ENCODE results near the gene SPATA6L. TPM values are rescaled to one million over a fixed set of nuclear protein-coding genes. Genes with fewer than 3 reads are reported as not detected.
"Not testable (repeated sequence)": the region's sequence is repeated elsewhere in the genome, so short reads cannot be mapped to it uniquely, and the experiment has no call there.

Gene SPATA6L
- total RNA-seq, 2 donors from 2014 or later = 3.2 to 6.3 TPM

DNA sequence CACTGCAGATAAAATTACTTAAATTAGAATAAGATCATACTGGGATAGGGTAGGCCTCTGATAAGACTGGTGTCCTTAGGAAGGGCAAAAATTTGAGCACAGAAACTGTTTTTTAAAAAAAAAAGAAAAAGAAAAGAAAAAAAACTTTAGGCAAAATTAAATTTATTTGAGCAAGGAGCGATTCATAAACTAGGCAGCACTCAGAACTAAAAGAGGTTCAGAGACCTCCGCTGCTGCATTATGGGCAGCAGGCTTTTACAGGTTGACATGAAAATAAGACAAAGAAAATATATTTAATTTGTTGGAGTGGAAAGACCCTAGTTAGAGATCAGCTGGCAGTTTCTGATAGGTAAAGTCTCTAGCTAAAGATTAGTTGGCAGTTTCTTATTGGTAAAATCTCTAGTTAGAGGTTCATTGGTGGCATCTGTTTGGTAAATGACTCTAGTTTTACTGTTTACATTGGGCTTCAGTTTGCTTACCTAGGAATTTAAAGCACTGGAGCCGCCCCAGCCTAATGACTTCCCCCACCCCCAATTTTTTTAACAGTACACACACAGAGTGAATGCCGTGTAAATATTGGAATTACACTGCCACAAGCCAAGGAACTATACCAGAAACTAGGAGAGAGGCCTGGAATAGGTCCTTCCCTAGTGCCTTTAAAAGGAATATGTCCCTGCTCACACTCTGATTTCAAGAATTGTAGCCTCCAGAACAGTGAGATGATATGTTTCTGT lies 8.7 kb downstream of the SPATA6L start:
- no peak for ATAC-seq
- intact Hi-C loops (cut with DNase I, micrococcal nuclease) = no loop called here

DNA sequence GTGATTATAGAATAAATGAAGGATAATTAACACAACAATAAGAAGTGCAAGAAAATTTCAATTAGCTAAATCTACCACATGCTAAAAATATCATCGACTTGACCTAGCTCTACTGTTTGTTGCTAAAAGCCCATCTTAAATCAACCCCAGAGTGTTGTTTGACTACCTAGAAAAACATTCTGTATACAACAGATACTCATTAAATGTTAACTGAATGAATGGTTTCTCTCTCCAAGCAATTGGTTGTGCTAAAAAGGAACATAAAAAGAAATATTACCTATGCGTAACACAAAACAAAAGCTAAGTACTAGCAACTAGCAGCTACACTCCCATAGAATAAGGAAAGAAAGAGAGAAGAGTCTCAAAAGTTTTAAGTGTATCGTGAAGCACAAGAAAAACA lies 9.7 kb downstream of the SPATA6L start:
- intact Hi-C loops (cut with DNase I, micrococcal nuclease) = no loop called here
- ATAC-seq = no peak
- DNase-seq = no peak

More for the DNA sequence above, 8.7 kb downstream of the SPATA6L start:
- DNase-seq = no peak

DNA sequence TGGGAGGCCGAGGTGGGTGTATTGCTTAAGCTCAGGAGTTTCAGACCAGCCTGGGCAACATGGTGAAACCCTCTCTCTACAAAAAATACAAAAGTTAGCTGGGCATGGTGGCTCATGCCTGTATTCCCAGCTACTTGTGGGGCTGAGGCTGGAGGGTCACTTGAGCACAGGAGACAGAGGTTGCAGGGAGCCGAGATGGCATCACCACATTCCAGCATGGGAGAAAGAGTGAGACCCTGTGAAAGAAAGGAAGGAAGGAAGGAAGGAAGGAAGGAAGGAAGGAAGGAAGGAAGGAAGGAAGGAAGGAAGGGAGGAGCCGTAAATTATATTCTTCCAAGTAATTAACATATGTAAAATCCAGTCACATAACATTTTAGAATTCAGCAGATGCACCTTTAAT lies 10.1 kb downstream of the SPATA6L start:
- ATAC-seq; intact Hi-C loops (cut with DNase I, micrococcal nuclease); DNase-seq: not testable (repeated sequence)

DNA sequence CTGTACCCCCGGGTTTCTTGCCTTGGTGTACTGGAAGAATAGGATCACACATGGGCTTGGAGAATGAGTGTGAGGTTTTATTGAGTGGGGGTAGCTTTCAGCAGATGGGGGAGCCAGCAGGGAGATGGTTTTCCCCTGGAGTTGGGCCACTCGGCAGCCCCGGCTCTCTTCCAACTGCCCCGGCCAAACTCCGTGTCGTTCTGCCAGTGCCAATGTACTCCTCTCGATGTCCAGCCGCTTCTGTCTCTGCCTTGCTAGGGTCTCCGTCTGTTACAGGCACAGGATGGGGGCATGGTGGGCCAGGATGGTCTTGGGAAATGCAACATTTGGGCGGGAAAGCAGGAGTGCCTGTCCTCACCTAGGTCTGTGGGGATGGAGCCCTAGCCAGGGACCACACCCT lies 11.7 kb downstream of the SPATA6L start:
- no peak for ATAC-seq

DNA sequence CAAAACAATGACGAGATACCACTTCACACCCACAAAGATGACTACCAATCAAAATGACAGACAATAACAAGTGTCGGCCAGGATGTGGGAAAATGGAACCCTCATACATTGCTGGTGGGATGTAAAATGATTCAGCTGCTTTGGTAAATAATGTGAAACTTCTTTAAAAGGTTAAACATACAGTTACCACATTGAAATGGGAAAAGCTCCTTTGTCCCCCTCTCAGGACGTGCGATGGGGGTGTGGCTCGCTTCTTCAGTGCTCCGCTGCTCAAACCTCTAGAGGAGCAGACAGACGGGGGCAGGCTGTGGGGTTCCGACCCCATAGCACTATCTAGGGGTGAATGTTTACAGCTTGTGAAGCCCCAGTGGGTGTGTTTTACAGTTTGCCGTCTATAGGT lies 12.2 kb downstream of the SPATA6L start:
- DNase-seq (no peak), ATAC-seq (no peak)
- intact Hi-C loops (cut with DNase I, micrococcal nuclease) = no loop called here

More for the DNA sequence above, 11.7 kb downstream of the SPATA6L start:
- intact Hi-C loops (cut with DNase I, micrococcal nuclease) = no loop called here
- DNase-seq = no peak

DNA sequence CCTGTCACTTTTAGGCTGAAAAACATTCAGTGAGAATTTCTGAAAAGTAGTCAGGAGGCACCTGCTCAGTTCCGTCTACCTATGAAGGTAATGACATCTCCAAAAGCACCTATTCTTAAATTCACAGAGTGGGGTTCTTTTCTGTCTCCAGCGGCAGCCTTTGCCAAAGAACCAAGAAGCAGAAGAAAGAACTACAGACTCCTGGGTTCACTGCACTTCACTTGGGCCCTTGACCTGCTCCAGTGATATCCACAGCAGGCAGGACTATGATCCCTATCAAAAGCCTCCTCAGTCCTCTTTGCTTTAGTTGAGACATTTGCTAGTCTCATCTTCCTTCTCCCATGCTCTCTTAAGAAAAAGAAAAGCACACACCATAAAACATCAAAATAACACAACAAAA lies 23.9 kb downstream of the SPATA6L start:
- intact Hi-C loops (cut with DNase I, micrococcal nuclease) = loop anchor here in 1 of 2 donors (5.0 kb wide), 1 partner anchor 260 kb away; no protein-coding TSS in a partner anchor
- ATAC-seq = no peak

DNA sequence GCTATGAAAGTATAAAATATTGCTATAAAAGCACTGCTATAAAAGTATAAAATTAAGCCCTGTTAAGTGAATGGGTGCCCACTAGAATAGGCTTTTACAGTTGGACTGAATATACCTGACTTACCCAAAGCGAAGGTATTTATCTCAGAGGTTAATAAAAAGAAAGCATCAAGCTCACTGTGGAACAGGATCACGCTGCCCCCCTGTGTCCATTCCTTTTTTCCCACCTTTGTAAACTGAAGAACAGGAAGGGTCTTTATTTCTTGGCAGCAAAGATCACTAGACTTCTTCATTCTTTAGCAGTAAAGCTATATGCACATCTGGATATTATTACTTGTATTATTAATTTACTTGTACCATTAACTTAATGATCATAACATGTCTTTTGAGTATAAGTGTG lies 26.3 kb downstream of the SPATA6L start:
- no peak for ATAC-seq
- intact Hi-C loops (cut with DNase I, micrococcal nuclease) = loop anchor here in 1 of 2 donors (5.0 kb wide), 1 partner anchor 258 kb away; no protein-coding TSS in a partner anchor
- DNase-seq = peak in 1 of 2 donors; percentile 40

More for the DNA sequence above, 23.9 kb downstream of the SPATA6L start:
- no peak for DNase-seq

DNA sequence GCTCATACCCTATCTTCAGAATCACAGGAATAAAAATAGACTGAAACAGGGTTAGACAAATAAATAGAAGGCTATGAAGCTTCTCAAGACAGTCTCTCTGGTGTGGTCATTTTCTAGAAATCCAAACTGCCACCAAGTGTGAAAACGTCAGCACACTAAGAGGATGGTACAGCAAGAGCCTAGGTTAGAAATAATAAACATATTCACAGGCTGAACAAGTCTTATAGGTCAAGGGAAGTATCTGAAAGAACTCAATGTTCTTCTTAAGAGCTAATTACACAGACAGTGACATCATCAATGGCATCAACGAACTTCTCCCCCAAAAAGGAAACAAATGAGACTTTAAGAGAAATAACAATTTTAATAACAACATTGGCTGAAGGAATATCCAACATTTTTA lies 26.9 kb downstream of the SPATA6L start:
- intact Hi-C loops (cut with DNase I, micrococcal nuclease) = no loop called here
- ATAC-seq = no peak
- no peak for DNase-seq

DNA sequence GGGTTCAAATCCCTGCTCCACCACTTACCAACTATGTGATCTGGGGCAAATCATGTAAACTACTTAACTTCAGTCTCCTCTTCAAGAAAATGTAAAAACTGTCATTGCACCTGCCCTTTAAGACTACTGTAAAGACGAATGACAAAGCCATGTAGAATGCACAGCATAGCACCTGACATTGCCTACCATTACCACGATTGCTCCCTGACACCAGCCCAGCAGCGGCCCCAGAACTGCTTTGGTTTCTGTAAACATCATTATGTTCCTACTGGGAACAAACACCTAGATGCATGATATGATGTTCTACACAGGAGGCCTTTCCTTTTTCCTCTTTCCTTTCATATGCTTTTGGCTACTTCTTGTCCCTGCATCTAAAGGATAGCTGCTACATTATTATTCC lies 27.3 kb downstream of the SPATA6L start:
- intact Hi-C loops (cut with DNase I, micrococcal nuclease) = no loop called here
- ATAC-seq = no peak
- DNase-seq = no peak

DNA sequence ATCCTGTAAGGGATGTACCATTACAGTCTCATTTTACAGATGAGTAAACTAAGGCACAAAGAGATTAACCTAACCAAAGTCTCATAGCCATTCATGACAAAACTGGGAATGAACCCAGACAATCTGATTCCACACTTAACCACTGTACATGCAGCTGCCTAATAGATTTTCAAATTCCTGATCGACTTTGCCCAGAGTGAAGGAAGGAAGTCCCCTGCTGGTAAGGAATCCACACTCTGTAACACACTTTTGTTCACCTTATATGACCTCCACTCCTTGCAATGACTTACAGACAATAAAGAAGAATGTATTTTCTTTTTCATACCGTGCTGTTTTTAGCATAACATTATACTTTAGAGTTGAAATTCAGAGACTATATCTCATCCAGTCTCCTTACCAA lies 35.4 kb downstream of the SPATA6L start:
- ATAC-seq (no peak), DNase-seq (no peak)
- intact Hi-C loops (cut with DNase I, micrococcal nuclease) = no loop called here

DNA sequence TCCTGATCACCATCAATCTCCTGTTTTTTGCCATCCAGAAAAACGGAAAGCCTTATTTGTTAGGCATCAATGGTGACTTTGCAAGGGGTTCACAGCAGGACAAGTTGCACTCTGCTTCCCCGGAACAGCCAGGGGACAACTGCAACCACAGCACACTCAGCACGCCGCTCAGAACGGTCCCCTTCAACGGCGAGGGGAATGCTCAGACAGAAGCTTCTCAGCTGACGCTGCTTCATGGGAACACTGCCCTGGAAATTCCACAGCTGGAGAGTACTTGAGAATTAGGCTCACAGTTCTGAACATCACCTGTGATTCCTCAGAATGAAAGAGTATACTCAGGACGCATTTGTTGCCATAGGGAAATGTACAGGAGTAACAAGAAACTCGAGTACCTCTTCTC lies 44.3 kb downstream of the SPATA6L start:
- intact Hi-C loops (cut with DNase I, micrococcal nuclease) = no loop called here
- DNase-seq = no peak
- ATAC-seq = no peak

DNA sequence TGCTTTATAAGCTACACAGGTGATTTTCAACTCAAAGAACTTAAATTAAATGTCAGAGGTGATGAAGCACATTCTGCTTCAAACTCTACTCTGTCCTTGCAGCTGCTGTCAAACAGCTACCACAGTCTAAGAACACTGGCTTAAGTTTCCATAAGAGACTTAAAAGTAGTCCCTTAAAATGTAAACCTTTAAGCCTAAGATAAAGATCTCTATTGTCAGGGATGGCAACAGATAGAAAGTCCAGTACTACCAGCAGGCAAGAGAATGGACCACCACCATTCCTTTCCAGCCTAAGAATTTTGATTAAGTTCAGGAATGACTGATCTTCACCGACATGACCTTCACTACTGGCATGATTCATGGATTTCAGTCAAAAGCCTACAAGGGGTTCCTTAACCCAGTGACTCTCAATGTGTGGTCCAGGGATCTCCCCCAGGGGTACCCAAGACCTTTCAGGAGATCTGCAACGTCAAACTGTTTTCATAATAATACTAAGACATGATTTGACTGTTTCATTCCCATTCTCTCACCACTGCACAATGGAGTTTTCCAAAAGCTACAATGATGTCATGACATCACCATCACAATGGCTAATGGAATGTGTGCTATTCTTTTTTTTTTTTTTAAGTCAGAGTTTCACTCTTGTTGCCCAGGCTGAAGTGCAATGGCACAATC lies 45.3 kb downstream of the SPATA6L start:
- ATAC-seq = no peak
- intact Hi-C loops (cut with DNase I, micrococcal nuclease) = no loop called here
- no peak for DNase-seq

DNA sequence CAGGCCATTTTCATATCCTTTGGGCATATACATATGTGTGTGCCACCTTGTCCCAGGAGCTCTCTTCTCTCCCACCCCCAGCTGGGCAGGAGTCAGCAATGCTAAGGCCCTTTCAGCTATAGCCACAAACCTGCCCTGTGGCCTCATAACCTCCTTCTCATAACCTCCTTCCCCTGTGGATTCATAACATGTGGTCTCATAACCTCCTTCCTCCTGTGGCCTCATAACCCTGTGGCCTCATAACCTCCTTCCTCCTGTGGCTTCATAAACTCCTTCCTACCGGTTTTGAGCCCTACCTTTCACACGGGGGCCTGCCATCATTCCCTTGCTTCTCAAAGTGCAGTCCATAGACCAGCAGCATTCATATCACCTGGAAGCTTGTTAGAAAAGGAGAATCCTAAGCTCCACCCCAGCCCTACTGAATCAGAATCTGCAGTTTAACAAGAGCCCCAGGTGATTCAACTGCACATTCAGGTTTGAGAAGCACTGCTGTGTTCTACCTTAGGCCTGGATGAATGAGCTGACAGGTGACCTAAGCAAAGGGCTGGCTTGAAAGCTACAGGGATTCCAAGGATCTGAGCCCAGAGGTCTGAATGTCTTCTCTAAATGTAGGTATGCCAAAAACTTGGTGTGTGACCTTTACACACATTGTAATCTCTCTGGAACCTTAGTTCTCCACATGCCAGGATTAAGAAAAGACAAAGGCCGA lies 46.1 kb downstream of the SPATA6L start:
- no peak for DNase-seq

DNA sequence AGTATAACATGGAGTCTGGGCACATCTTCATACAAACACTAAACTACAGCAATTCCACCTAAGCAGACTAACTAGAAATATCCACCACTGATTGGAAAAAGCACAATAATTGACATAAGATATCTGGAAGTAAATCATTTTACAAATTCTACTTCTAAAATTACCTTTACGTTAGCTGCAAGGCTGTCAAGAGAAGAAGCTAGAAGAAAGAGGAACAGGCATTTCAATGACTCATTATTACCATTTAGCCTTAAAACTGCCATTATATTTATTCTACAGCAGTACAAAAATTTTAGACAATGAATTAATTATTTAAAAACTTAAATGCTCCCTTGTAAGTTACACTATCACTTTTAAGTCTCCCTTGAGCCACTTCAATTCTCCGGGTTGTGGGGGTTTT lies 47.6 kb downstream of the SPATA6L start:
- ATAC-seq (no peak), DNase-seq (no peak)
- intact Hi-C loops (cut with DNase I, micrococcal nuclease) = no loop called here

More for the DNA sequence above, 46.1 kb downstream of the SPATA6L start:
- ATAC-seq = no peak
- intact Hi-C loops (cut with DNase I, micrococcal nuclease) = no loop called here

DNA sequence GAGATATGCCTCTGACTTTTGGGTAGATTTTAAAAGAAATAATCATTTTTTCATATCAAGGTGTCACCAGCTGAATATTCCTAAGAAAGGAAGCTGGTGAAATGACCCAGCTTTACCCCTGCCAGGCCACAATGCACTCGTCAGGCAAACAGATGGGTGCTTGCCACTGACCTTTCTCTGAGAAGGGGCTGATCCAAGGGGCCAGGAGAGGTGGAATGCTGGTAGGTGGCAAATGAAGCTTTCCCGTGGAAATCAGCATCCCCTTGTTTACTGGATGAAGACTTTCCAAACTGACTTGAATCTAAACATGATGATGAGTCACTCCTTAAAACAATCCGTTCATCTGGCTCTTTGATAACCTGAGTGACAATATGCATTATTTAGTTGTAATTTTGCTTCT lies 48.5 kb downstream of the SPATA6L start:
- intact Hi-C loops (cut with DNase I, micrococcal nuclease) = no loop called here
- ATAC-seq = no peak
- DNase-seq = no peak

DNA sequence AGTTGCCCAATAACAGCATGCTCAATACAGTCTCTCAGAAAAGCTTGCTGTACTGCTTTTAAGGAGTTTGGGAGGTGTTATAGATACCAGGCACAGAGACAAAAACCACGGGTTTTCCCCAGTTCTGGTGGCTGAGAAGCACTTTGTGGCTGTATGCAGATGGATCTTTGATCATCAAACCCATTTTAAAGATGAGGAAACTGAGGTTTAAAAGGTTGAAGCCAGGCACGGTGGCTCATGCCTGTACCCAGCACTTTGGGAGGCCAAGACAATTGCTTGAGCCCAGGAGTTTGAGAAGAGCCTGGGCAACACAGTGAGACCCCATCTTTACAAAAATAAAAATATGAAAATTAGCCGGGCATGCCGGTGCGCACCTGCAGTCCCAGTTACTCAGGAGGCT lies 50.5 kb downstream of the SPATA6L start:
- ATAC-seq = no peak
- intact Hi-C loops (cut with DNase I, micrococcal nuclease) = no loop called here

DNA sequence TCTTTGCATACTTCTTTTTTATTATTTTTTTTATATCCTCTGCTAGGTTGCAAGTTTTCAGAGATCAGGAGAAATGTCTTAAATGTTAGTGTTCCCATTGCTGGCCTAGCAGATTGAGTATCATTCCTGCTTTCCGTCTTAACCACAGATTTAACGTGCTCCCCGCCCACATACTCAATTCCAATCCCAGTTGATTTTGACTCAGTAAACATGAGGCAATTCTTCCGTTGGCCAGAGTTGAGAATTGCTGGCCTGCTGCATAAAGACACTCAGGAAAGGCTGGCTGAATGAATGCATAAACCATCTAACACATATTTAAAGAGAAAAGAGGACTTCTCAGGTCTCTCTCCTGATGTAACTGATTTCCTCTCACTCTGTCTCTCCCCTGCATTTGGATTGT lies 51.0 kb downstream of the SPATA6L start:
- DNase-seq = no peak
- intact Hi-C loops (cut with DNase I, micrococcal nuclease) = no loop called here
- ATAC-seq = no peak

More for the DNA sequence above, 50.5 kb downstream of the SPATA6L start:
- no peak for DNase-seq

DNA sequence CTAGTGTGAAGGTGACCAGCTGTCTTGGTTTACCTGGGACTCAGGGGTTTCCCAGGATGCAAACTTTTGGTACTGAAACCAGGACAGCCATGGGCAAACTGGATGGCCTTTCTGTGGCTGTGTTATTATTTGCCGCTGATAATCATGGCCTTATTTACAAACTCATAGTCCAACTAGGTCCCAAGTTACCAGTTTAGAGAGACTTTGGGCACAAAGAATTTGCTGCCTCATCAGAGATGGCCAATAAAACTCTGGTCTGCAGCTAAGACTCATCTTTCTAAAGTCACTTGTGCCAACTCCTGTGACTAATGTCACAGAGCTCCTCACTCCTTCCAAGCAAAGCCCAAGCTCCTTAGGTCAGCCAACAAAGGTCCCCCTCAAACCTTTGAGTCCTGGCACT lies 51.7 kb downstream of the SPATA6L start:
- ATAC-seq (no peak), DNase-seq (no peak)
- intact Hi-C loops (cut with DNase I, micrococcal nuclease) = no loop called here

DNA sequence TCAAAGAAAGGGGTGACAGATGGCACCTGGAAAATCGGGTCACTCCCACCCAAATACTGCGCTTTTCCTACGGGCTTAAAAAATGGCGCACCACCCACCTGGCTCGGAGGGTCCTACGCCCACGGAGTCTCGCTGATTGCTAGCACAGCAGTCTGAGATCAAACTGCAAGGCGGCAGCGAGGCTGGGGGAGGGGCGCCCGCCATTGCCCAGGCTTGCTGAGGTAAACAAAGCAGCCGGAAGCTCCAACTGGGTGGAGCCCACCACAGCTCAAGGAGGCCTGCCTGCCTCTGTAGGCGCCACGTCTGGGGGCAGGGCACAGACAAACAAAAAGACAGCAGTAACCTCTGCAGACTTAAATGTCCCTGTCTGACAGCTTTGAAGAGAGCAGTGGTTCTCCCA lies 60.2 kb downstream of the SPATA6L start:
- DNase-seq; ATAC-seq; intact Hi-C loops (cut with DNase I, micrococcal nuclease): not testable (repeated sequence)

DNA sequence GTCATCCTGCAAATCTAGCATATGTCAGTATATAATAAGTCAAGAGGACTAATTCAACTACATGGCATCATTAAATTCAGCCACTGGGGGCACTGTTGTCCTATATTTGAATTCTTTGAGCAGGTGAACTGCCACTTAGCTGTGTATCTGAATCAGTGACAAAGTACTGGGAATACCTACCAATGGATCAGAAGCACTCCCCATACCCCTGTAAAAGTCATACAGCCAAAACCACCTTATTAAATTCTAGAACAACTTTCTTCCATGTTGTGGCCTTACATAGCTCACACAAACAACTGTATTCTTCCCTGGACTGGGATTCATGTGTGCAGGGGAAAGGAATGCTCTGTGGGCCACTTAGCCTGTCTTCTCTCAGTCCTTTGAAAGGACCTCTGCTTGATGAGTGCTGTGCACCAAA lies 61.6 kb downstream of the SPATA6L start:
- ATAC-seq (peak; percentile 88), DNase-seq (peak; percentile 28 to 77)
- intact Hi-C loops (cut with DNase I, micrococcal nuclease) = no loop called here
